HEK293T (cell line): ENCODE data around the gene DPP3.

ENCODE experiments used
- CTCF ChIA-PET: fragments of 350-600 bp; formaldehyde crosslinking; extraction: SDS; loops from one replicate; lab custom pipeline; 2021; ENCODE audit warnings: antibody characterized with exemption, inconsistent platforms; lab: Yijun Ruan, JAX
- POLR2A ChIA-PET: fragments of 350-600 bp; formaldehyde crosslinking; extraction: SDS; loops from one replicate; lab custom pipeline; 2020; ENCODE audit warnings: antibody characterized with exemption, inconsistent platforms; lab: Yijun Ruan, JAX
- DNase-seq: peaks from one replicate; pipeline ENCODE4 v3.0.0; 2012; ENCODE audit warnings: mixed read lengths; ENCODE audit errors: extremely low spot score
- ARNT ChIP-seq: fragments of 450-650 bp; IDR thresholded peaks from 2 replicates; pipeline ENCODE4 v1.6.1; 2017; ENCODE audit warnings: mild to moderate bottlenecking
- BHLHE40 ChIP-seq: fragments of 450-650 bp; IDR thresholded peaks from 2 replicates; pipeline ENCODE4 v1.6.1; 2016; ENCODE audit warnings: mild to moderate bottlenecking, moderate library complexity, borderline replicate concordance
- CTBP1 ChIP-seq: fragments of 450-650 bp; IDR thresholded peaks from 2 replicates; pipeline ENCODE4 v1.6.1; 2016; ENCODE audit warnings: borderline replicate concordance
- ELF4 ChIP-seq: fragments of 450-650 bp; IDR thresholded peaks from 2 replicates; pipeline ENCODE4 v1.6.1; 2017; ENCODE audit warnings: antibody characterized with exemption
- FOXA1 ChIP-seq: fragments of 450-650 bp; IDR thresholded peaks from 2 replicates; pipeline ENCODE4 v1.6.1; 2016; ENCODE audit warnings: mild to moderate bottlenecking
- FOXK2 ChIP-seq: fragments of 450-650 bp; IDR thresholded peaks from 2 replicates; pipeline ENCODE4 v1.6.1; 2016; ENCODE audit warnings: mild to moderate bottlenecking
- FOXM1 ChIP-seq: fragments of 450-650 bp; IDR thresholded peaks from 2 replicates; pipeline ENCODE4 v1.6.1; 2017; ENCODE audit warnings: mild to moderate bottlenecking, borderline replicate concordance
- HDGF ChIP-seq: fragments of 450-650 bp; IDR thresholded peaks from 2 replicates; pipeline ENCODE4 v1.6.1; 2017; ENCODE audit warnings: antibody characterized with exemption, borderline replicate concordance
- L3MBTL2 ChIP-seq: fragments of 450-650 bp; conservative IDR thresholded peaks from 2 replicates; pipeline ENCODE4 v1.6.1; 2016; ENCODE audit warnings: mild to moderate bottlenecking
- LEF1 ChIP-seq: fragments of 450-650 bp; IDR thresholded peaks from 2 replicates; pipeline ENCODE4 v1.6.1; 2017; ENCODE audit warnings: mild to moderate bottlenecking, borderline replicate concordance
- NFRKB ChIP-seq: fragments of 450-650 bp; IDR thresholded peaks from 2 replicates; pipeline ENCODE4 v1.6.1; 2016; ENCODE audit warnings: mild to moderate bottlenecking, moderate library complexity
- SP1 ChIP-seq: fragments of 450-650 bp; IDR thresholded peaks from 2 replicates; pipeline ENCODE4 v1.6.1; 2017
- SUZ12 ChIP-seq: fragments of 450-650 bp; IDR thresholded peaks from 2 replicates; pipeline ENCODE4 v1.6.1; 2016; ENCODE audit warnings: mild to moderate bottlenecking
- TARDBP ChIP-seq: fragments of 450-650 bp; IDR thresholded peaks from 2 replicates; pipeline ENCODE4 v1.6.1; 2016
- ZNF384 ChIP-seq: fragments of 450-650 bp; IDR thresholded peaks from 2 replicates; pipeline ENCODE4 v1.6.1; 2016
- TF ChIP-seq, protein P1 (sequence below): fragments of 450-650 bp; IDR thresholded peaks from 2 replicates; pipeline ENCODE4 v1.6.1; 2016

The DPP3 gene

DNA sequence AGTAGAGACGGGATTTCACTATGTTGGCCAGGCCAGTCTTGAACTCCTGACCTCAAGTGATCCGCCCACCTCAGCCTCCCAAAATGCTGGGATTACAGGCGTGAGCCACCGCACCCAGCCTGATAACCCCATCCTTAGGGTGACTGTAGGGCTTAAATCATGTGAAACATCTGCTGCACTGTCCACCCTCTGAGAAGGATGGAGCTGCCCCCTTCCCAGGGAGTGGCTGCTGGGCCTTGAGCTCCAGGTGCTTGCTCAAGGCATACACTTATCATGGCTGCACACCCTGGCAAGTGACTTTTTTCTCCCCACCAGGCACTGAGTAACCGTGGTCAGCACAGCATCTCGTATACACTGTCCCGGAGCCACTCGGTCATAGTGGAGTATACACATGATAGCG is 8.2 kb upstream of the DPP3 start:
- TF ChIP-seq FOXM1 (no peak), LEF1 (no peak), HDGF (no peak), FOXK2 (no peak), FOXA1 (no peak)
- POLR2A ChIA-PET = no interaction called here
- CTCF ChIA-PET = no interaction called here
- DNase-seq = no peak

DNA sequence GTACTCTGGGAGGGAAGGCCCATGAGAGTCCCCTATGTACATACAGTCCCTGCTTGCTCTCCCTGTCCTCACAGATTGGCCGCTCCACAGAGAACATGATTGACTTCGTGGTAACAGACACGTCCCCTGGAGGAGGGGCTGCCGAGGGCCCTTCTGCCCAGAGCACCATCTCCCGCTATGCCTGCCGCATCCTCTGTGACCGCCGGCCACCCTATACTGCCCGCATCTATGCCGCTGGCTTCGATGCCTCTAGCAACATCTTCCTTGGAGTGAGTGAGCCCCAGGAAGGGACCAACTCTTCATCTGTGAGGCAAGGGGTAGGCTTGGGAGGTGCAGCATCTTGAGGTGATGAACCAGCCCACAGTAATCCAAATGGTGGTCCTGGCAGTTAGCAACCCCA is 7.1 kb upstream of the DPP3 start:
- ChIA-PET CTCF (no interaction called here), POLR2A (no interaction called here)
- no peak for TF ChIP-seq BHLHE40
- no peak for TF ChIP-seq L3MBTL2
- no peak for TF ChIP-seq FOXK2
- no peak for TF ChIP-seq LEF1
- no peak for TF ChIP-seq TARDBP
- TF ChIP-seq FOXA1 = no peak
- no peak for TF ChIP-seq SUZ12
- TF ChIP-seq NFRKB = no peak
- no peak for TF ChIP-seq HDGF
- no peak for TF ChIP-seq ELF4
- no peak for TF ChIP-seq ARNT
- TF ChIP-seq, protein P1, sequence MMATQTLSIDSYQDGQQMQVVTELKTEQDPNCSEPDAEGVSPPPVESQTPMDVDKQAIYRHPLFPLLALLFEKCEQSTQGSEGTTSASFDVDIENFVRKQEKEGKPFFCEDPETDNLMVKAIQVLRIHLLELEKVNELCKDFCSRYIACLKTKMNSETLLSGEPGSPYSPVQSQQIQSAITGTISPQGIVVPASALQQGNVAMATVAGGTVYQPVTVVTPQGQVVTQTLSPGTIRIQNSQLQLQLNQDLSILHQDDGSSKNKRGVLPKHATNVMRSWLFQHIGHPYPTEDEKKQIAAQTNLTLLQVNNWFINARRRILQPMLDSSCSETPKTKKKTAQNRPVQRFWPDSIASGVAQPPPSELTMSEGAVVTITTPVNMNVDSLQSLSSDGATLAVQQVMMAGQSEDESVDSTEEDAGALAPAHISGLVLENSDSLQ = no peak
- TF ChIP-seq SP1 = no peak
- TF ChIP-seq CTBP1 = no peak
- TF ChIP-seq ZNF384 = no peak

DNA sequence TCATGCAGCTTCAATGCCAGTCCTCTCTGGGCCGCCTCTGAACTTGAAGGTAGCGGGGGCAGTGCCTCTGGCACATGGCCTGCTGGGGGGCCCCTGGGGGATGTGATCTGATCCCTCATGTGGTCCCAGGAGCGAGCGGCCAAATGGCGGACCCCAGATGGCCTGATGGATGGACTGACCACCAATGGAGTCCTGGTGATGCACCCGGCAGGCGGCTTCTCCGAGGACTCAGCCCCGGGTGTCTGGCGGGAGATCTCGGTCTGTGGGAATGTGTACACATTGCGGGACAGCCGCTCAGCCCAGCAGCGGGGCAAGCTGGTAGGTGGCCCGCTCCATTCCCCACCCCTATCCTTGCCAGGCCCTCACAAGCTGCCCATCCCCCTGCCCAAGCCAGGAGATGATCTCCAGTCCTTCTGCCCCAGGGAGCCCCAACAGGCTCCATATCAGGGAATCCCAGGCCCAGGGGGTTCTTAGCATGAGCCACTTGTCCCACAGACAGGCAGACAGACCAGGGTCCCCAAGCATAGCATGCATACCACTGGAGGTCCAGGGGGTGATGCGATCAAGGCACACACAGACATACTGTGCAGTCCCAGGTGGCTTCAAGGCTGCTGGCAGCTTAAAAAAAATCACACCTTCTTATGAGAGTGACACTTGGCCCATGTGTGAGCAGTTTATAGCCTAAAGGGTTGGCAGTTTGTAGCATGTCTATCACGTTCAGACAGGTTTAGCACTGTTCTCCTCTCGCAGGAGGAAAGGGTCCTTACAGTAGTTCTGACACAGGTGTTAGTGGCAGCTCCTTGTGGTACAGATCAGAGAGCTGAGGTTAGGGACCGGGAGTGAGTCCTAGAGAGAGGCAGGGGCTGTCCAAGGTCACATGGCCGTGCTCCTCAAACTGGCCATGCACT is 6.4 kb upstream of the DPP3 start:
- TF ChIP-seq HDGF (no peak), ARNT (no peak), SP1 (no peak), BHLHE40 (no peak), ELF4 (no peak), SUZ12 (no peak), TARDBP (no peak), FOXK2 (no peak), FOXM1 (no peak), CTBP1 (no peak), ZNF384 (no peak), NFRKB (no peak), FOXA1 (no peak), LEF1 (no peak), L3MBTL2 (no peak)
- TF ChIP-seq, protein P1 = no peak
- no peak for DNase-seq
- ChIA-PET POLR2A (no interaction called here), CTCF (no interaction called here)

More for the DNA sequence above, 7.1 kb upstream of the DPP3 start:
- DNase-seq = no peak

DNA sequence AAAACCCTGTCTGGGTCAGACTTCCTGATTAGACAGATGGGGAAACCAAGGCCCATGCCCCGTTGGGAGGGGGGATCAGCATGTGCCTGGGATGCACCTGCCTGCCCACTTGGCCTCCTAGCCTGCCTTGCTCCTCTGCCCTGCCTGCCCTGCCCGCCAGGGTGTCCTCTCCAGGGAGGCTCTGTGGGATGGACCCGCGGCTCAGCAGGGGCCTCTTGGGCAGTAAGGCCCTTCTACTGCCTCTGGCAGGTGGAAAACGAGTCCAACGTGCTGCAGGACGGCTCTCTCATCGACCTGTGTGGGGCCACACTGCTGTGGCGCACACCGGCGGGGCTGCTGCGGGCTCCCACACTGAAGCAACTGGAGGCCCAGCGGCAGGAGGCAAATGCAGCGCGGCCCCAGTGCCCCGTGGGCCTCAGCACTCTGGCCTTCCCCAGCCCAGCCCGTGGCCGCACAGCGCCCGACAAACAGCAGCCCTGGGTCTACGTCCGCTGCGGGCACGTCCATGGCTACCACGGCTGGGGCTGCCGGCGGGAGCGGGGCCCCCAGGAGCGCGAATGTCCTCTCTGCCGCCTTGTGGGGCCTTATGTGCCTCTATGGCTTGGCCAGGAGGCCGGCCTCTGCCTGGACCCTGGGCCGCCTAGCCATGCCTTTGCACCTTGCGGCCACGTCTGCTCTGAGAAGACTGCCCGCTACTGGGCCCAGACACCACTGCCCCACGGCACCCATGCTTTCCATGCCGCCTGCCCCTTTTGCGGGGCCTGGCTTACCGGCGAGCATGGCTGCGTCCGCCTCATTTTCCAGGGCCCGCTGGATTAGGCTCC is 4.7 kb upstream of the DPP3 start:
- ChIA-PET CTCF (no interaction called here), POLR2A (no interaction called here)
- DNase-seq = no peak
- TF ChIP-seq, protein P1 = no peak
- no peak for TF ChIP-seq CTBP1
- TF ChIP-seq ZNF384 = no peak
- TF ChIP-seq FOXM1 = no peak
- TF ChIP-seq NFRKB = no peak
- TF ChIP-seq ELF4 = no peak
- no peak for TF ChIP-seq HDGF
- no peak for TF ChIP-seq FOXK2
- no peak for TF ChIP-seq SP1
- TF ChIP-seq TARDBP = no peak
- no peak for TF ChIP-seq BHLHE40
- no peak for TF ChIP-seq FOXA1

DNA sequence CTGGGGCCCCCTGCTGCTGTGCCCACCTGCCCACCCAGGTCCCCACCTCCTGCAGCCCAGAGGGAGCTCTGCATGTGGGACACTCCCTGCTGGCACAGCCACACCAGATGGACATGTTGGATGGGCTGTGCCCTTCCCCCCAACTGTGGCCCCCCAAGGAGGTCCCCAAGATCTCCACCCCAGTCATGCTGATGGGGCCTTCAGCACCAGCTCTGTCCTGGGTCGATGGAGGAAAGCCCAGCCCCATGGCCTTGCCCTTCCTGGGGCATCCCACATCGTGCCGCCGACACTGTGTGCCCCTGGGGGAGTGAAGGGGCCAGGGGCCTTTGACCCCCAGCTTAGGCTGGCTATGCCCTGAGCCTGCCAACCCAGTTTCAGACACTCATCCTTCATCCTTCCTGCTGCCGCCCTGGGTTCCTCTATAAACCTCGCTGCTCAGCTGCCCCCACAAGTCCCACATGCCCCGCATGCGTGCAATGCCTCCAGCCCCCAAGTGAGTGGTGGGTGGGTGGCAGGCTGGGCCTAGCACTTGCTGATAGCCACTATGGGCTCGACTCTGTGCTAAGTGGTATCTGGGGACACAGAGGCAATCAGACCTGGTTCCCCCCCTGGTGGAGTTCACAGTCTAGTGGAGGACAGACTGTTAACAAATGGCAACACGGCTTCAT is 3.9 kb upstream of the DPP3 start:
- POLR2A ChIA-PET = no interaction called here
- CTCF ChIA-PET = interaction anchor here (0.7 kb wide), 1 partner anchor 459 kb away, joined by 3 read pairs; no protein-coding TSS in a partner anchor
- TF ChIP-seq HDGF (no peak), ARNT (no peak), BHLHE40 (no peak), TARDBP (no peak), ELF4 (no peak), LEF1 (no peak), SP1 (no peak), FOXA1 (no peak), ZNF384 (no peak), SUZ12 (no peak), CTBP1 (no peak)
- TF ChIP-seq, protein P1 = no peak
- no peak for DNase-seq
